ENCODE measurements around the gene INCA1.

INCA1 gene

GRCh38 chr17:4947010-4947410 is 50.3 kb downstream of the INCA1 start:
- H2AFZ ChIP-seq (ENCODE audit: low read length) = no peak overlapping the region
- peak overlapping the region; percentile 75 for H3K4me2 ChIP-seq (ENCODE audit: low read length)
- H3K27me3 ChIP-seq (ENCODE audit: insufficient read depth, low read length) = no peaks in the 10 kb centered on the region
- peak overlapping the region; percentile 84 for H3K4me3 ChIP-seq (ENCODE audit: low read depth, low read length, poor library complexity, severe bottlenecking)
- no peaks in the 10 kb centered on the region for H4K20me1 ChIP-seq (ENCODE audit: insufficient read depth, low read length)
- no peaks in the 10 kb centered on the region for H3K9me2 ChIP-seq (ENCODE audit: low read depth, low read length)
- TF ChIP-seq EZH2 (IDR thresholded peaks at IDR 0.05; ENCODE audit: borderline replicate concordance, low read length) (no peak), CTCF (IDR thresholded peaks at IDR 0.05; ENCODE audit: low read length) (no peak)
- peaks cover 60% of the 10 kb centered on the region for H3K36me3 ChIP-seq (ENCODE audit: insufficient read depth, low read length)
- peaks cover 18% of the 10 kb centered on the region for H3F3A ChIP-seq (ENCODE audit: insufficient read depth, low read length)
- H3K27ac ChIP-seq (ENCODE audit: low read depth, low read length, poor library complexity, severe bottlenecking) = peak overlapping the region; percentile 100
- H3K79me2 ChIP-seq (ENCODE audit: insufficient read depth, low read length) = peaks cover 9% of the 10 kb centered on the region
- no peaks in the 10 kb centered on the region for H3K9me3 ChIP-seq (ENCODE audit: low read length)
- H3K4me1 ChIP-seq (ENCODE audit: insufficient read depth, low read length, severe bottlenecking) = peaks cover 66% of the 10 kb centered on the region
- H3K9ac ChIP-seq (ENCODE audit: low read length) = peak overlapping the region; percentile 92

DNA sequence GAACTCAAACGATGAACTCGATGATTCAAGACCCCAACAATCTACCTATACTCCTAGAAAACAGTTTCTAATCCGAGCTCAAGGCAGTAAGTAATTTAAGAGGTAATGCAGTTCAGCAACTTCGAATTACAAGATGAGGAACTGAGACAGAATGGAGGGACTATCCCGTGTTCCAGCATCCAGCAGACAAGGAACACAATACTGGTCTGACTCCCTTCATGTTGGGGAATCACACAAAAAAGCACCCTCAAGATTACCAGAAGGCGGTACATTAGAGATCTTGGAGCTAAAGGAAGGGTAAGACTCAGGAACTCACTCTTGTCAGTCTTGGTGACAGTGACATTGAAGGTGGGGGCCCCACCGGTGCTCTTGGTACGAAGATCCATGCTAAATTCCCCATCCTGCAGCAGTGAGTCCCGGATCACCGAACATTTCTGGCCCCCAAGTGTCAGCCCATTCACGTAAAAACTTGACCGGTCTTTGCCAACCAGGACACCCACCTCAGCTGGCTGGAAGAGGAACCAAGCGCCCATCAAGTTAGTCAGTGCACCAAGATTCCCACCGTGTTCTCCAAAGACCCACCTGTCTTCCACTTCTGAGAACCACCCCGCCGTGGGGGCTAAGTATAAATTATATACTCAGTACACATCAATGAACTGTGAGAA is 50.9 kb downstream of the INCA1 start:
- H3K9me2 ChIP-seq (ENCODE audit: low read depth, low read length) = no peaks in the 10 kb centered on the region
- H3F3A ChIP-seq (ENCODE audit: insufficient read depth, low read length) = peaks cover 18% of the 10 kb centered on the region
- H2AFZ ChIP-seq (ENCODE audit: low read length) = no peak overlapping the region
- peaks cover 65% of the 10 kb centered on the region for H3K36me3 ChIP-seq (ENCODE audit: insufficient read depth, low read length)
- peaks cover 9% of the 10 kb centered on the region for H3K79me2 ChIP-seq (ENCODE audit: insufficient read depth, low read length)
- peak overlapping the region; percentile 100 for H3K27ac ChIP-seq (ENCODE audit: low read depth, low read length, poor library complexity, severe bottlenecking)
- TF ChIP-seq CTCF (IDR thresholded peaks at IDR 0.05; ENCODE audit: low read length) (no peak), EZH2 (IDR thresholded peaks at IDR 0.05; ENCODE audit: borderline replicate concordance, low read length) (no peak)
- peak overlapping the region; percentile 92 for H3K9ac ChIP-seq (ENCODE audit: low read length)
- H3K9me3 ChIP-seq (ENCODE audit: low read length) = no peaks in the 10 kb centered on the region
- peak overlapping the region; percentile 84 for H3K4me3 ChIP-seq (ENCODE audit: low read depth, low read length, poor library complexity, severe bottlenecking)
- peaks cover 71% of the 10 kb centered on the region for H3K4me1 ChIP-seq (ENCODE audit: insufficient read depth, low read length, severe bottlenecking)
- H3K27me3 ChIP-seq (ENCODE audit: insufficient read depth, low read length) = no peaks in the 10 kb centered on the region
- H4K20me1 ChIP-seq (ENCODE audit: insufficient read depth, low read length) = no peaks in the 10 kb centered on the region
- H3K4me2 ChIP-seq (ENCODE audit: low read length) = peak overlapping the region; percentile 75

DNA sequence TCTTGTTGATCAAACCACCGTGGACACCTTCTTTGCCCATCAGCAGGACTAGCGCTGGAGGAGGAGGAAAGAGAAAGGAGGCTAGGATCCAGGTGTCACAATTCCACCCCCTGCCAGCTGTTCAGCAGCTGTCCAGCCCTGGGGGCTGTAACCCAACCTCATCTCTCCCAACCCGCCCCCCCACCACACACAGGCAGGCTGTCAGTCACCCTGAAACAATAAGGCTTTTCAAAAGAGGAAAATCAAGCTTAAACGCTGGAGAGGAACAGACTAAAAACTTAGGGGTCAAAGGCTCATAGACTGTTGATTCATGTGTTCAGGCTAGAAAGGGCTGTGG is 51.4 kb downstream of the INCA1 start:
- no peaks in the 10 kb centered on the region for H3K9me2 ChIP-seq (ENCODE audit: low read depth, low read length)
- TF ChIP-seq EZH2 (IDR thresholded peaks at IDR 0.05; ENCODE audit: borderline replicate concordance, low read length) (no peak), CTCF (IDR thresholded peaks at IDR 0.05; ENCODE audit: low read length) (no peak)
- H3K79me2 ChIP-seq (ENCODE audit: insufficient read depth, low read length) = peaks cover 13% of the 10 kb centered on the region
- peak overlapping the region; percentile 100 for H3K27ac ChIP-seq (ENCODE audit: low read depth, low read length, poor library complexity, severe bottlenecking)
- no peaks in the 10 kb centered on the region for H4K20me1 ChIP-seq (ENCODE audit: insufficient read depth, low read length)
- H3K4me1 ChIP-seq (ENCODE audit: insufficient read depth, low read length, severe bottlenecking) = peaks cover 73% of the 10 kb centered on the region
- no peaks in the 10 kb centered on the region for H3K27me3 ChIP-seq (ENCODE audit: insufficient read depth, low read length)
- peak overlapping the region; percentile 92 for H3K9ac ChIP-seq (ENCODE audit: low read length)
- no peaks in the 10 kb centered on the region for H3K9me3 ChIP-seq (ENCODE audit: low read length)
- peak overlapping the region; percentile 84 for H3K4me3 ChIP-seq (ENCODE audit: low read depth, low read length, poor library complexity, severe bottlenecking)
- no peak overlapping the region for H2AFZ ChIP-seq (ENCODE audit: low read length)
- peaks cover 18% of the 10 kb centered on the region for H3F3A ChIP-seq (ENCODE audit: insufficient read depth, low read length)
- peak overlapping the region; percentile 75 for H3K4me2 ChIP-seq (ENCODE audit: low read length)
- H3K36me3 ChIP-seq (ENCODE audit: insufficient read depth, low read length) = peaks cover 67% of the 10 kb centered on the region
